Cardiac muscle cell (in vitro differentiated cells and primary cell): ENCODE results near the gene ITM2C. TPM values are rescaled to one million over a fixed set of nuclear protein-coding genes. Genes with fewer than 3 reads are reported as not detected.

Experiments used
- DNase-seq, 2 donors: peaks; one replicate each; pipeline versions ENCODE4 v3.0.0 to v3.0.0-alpha.2; 2010 to 2017; ENCODE audit warnings: low read depth in 1 of 2, low spot score in 1 of 2
- H3K27ac ChIP-seq: fragments of 200-600 bp; sonication (generic); 2 replicates; pipeline ENCODE4 v1.5.1; 2016
- H3K27me3 ChIP-seq: fragments of 200-600 bp; sonication (generic); 2 replicates; pipeline ENCODE4 v1.6.0; 2016; ENCODE audit warnings: control low read depth
- H3K36me3 ChIP-seq: fragments of 200-600 bp; sonication (generic); 2 replicates; pipeline ENCODE4 v1.5.1; 2016; ENCODE audit warnings: control low read depth
- H3K4me1 ChIP-seq: fragments of 200-600 bp; sonication (generic); 2 replicates; pipeline ENCODE4 v1.8.1; 2017; ENCODE audit warnings: low read depth, mild to moderate bottlenecking, mixed run types
- H3K4me3 ChIP-seq: fragments of 200-600 bp; sonication (generic); 2 replicates; pipeline ENCODE4 v1.5.1; 2016; ENCODE audit warnings: mild to moderate bottlenecking
- H3K9me3 ChIP-seq: fragments of 200-600 bp; sonication (generic); 2 replicates; pipeline ENCODE4 v1.5.1; 2017; ENCODE audit warnings: low read depth, mild to moderate bottlenecking, control low read depth
- CTCF ChIP-seq: IDR thresholded peaks from 2 replicates; pipeline ENCODE4 v1.5.1; 2012; ENCODE audit warnings: low read depth, mild to moderate bottlenecking, low read length
- polyA plus RNA-seq: library from polyadenylated mRNA; unstranded; fragments of >200 nt; fragmentation: Nextera tagmentation; extraction: Ambion mirVana; gene quantifications from 2 replicates; pipeline ENCODE4 v1.2.1, GENCODE V29; 2016
- total RNA-seq: library from RNA; depleted of rRNA; stranded (reverse); fragments of >200 nt; gene quantifications from 2 replicates; pipeline ENCODE4 v1.2.3, GENCODE V29; 2016

Gene ITM2C
- total and polyA plus RNA-seq, 2 experiments from 2014 or later, result 411 to 484 TPM

- Histone ChIP-seq H3K27ac (no peak overlapping the region), H3K36me3 (no peaks in the 10 kb centered on the region), H3K4me3 (no peak overlapping the region), H3K27me3 (peaks cover 14% of the 10 kb centered on the region), H3K9me3 (no peaks in the 10 kb centered on the region), H3K4me1 (no peaks in the 10 kb centered on the region)
- TF ChIP-seq CTCF, result no peak
- no peak for DNase-seq
Measured at GRCh38 chr2:230842473-230842872, 22.3 kb upstream of the ITM2C start.

GRCh38 chr2:230843132-230843531 lies 21.6 kb upstream of the ITM2C start:
- no peak overlapping the region for H3K4me3 ChIP-seq
- H3K4me1 ChIP-seq, result no peaks in the 10 kb centered on the region
- no peaks in the 10 kb centered on the region for H3K36me3 ChIP-seq
- H3K27me3 ChIP-seq, result peaks cover 14% of the 10 kb centered on the region
- no peaks in the 10 kb centered on the region for H3K9me3 ChIP-seq
- TF ChIP-seq CTCF, result no peak
- H3K27ac ChIP-seq, result no peak overlapping the region
- no peak for DNase-seq

GRCh38 chr2:230846360-230846759 lies 18.4 kb upstream of the ITM2C start:
- H3K27ac ChIP-seq, result no peak overlapping the region
- H3K27me3 ChIP-seq, result peaks cover 14% of the 10 kb centered on the region
- H3K36me3 ChIP-seq, result no peaks in the 10 kb centered on the region
- H3K4me3 ChIP-seq, result no peak overlapping the region
- TF ChIP-seq CTCF, result no peak
- DNase-seq, result no peak
- no peaks in the 10 kb centered on the region for H3K9me3 ChIP-seq
- no peaks in the 10 kb centered on the region for H3K4me1 ChIP-seq

- H3K9me3 ChIP-seq, result no peaks in the 10 kb centered on the region
- H3K27ac ChIP-seq, result no peak overlapping the region
- no peaks in the 10 kb centered on the region for H3K36me3 ChIP-seq
- peak; percentile 89 to 91 for DNase-seq
- H3K4me3 ChIP-seq, result no peak overlapping the region
- H3K27me3 ChIP-seq, result peaks cover 5% of the 10 kb centered on the region
- peak; percentile 89 for TF ChIP-seq CTCF
- H3K4me1 ChIP-seq, result no peaks in the 10 kb centered on the region
Measured at GRCh38 chr2:230847883-230848388, 16.8 kb upstream of the ITM2C start.

GRCh38 chr2:230849633-230850357 lies 14.9 kb upstream of the ITM2C start:
- Histone ChIP-seq H3K9me3 (no peaks in the 10 kb centered on the region), H3K27me3 (no peaks in the 10 kb centered on the region), H3K4me1 (no peaks in the 10 kb centered on the region), H3K4me3 (no peak overlapping the region), H3K27ac (no peak overlapping the region), H3K36me3 (no peaks in the 10 kb centered on the region)
- DNase-seq, result peak; percentile 44 to 49
- TF ChIP-seq CTCF, result peak; percentile 92
